GM19324 (cell line): ENCODE data around the gene OR8K3.

ENCODE experiments used
- ATAC-seq: cut with Tn5 transposase; IDR thresholded peaks from one replicate; pipeline ENCODE4 v1.9.1; 2021; ENCODE audit warnings: mild to moderate bottlenecking, moderate library complexity; ENCODE audit not compliant: unreplicated experiment, low FRiP score

OR8K3 gene

DNA sequence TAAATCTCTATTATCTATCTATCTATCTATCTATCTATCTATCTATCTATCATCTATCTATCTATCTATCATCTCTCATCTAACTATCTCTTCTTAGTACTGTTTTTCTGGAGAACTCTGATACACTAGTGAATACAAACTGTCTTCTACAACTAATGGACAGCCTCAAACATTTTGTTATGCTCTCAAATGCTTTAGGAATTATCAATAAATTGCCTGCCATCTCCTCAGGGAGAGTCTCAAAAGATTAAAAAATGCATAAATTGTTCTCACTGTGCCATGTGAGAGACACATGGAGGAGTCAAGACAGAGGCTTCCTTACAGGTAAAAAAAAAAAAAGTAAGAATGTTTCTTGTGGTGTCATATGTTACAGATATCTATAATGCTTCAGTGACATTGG lies at the start of gene OR8K3:
TSS of gene OR8K3 (plus strand) at position 301 of the 400 bp plus-strand sequence. CDS start 3,163 bp downstream, outside the sequence.
- ATAC-seq, result no peak

DNA sequence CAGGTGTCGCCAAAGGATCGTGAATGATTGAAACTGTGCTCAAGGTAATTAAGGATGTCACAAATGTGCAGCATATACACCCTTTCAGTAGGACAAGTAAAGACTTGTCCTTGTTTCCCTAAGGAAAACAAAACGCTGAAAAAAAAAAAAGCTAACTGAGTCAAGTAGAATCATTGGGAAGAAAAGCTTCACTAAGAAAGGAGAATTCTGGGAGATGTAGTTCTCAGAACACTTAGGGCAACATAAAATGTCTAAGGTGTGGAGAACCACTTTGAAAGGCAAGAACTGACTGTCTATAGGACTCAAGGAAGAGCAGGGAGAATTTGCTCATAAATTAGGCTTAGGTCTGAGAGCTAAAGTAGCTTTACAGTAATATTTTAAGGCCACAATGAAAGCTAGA lies 43.9 kb upstream of the OR8K3 start:
- ATAC-seq, result no peak

DNA sequence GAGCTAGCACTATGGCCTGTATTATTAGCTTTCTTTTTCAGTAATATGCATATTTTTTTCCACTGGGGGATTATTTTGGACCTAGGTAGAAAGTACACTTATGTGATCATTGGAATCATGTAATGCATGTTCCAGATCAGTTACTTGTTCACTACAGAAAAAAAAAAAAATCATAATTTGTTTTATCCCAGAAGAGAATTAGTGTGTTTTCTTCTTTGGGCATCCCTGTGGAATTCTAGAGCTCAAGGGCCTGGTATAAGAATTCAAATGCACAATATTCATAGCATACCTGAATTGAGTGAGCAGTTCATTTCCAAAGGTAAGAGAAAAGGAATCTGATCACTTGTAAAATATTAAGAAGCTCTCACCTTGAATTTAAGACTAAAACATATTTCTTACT lies 41.1 kb upstream of the OR8K3 start, which contains the start of gene OR5T1:
TSS of gene OR5T1 (plus strand) at position 301 of the 400 bp plus-strand sequence. CDS start 1,485 bp downstream, outside the sequence.
- no peak for ATAC-seq

DNA sequence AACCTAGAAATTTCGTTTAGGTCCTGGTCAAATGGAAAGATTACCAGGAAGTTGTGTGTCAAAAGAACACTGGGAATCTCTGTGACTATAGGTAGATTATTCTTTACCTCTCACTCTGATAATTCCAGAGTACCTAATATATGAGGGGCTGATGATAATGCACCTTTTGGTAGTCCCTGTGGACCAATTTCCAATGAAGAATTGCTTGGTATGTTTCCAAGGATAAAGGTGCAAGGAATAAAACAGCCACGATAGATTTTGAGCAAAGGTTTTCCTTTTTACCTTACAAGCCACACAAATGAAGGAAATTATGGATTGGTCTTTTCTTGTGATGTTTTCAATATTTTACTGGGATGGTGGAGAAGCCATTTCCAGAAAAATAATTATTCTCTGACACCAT lies 22.8 kb upstream of the OR8K3 start, which contains the start of gene OR8H1:
TSS of gene OR8H1 (minus strand) at position 101 of the 400 bp plus-strand sequence. CDS start 1,192 bp downstream, outside the sequence.
- ATAC-seq, result no peak

DNA sequence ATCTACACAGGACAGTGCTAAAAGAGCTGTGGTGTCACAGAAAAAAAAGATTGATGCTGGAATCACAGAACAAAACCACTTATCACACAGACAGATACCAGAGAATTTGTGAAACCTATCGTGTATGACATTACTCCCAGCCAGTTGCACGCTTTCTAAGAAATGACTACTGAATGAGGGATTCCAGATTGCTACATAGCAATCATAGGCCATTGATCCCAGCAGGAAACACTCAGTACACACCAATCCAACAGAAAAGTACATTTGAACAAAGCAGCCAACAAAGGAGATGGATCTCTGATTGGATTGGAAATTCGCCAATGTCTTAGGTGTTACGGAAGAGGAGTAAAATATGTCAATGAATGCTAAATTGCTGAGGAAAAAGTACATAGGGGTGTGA lies 18.0 kb upstream of the OR8K3 start:
- ATAC-seq, result no peak

DNA sequence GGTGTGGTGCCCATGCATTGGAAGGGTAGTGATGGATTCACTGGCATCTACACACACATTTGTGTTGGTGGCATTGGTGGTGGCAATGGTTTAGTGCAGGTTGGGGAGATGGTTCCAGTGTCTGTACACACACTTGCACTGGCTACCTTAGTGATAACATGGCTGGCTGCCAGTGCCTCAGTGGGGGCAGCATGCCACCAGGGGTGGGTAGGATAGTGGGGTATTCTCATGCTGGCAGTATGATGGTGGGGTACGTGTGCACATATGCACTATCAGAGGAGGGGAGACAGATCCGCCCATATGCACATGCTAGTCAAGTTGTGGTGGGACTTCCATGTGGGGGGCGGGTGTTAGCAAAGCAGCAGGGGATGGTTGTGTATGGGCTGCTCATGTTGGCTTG lies 7.1 kb upstream of the OR8K3 start:
- ATAC-seq, result no peak

DNA sequence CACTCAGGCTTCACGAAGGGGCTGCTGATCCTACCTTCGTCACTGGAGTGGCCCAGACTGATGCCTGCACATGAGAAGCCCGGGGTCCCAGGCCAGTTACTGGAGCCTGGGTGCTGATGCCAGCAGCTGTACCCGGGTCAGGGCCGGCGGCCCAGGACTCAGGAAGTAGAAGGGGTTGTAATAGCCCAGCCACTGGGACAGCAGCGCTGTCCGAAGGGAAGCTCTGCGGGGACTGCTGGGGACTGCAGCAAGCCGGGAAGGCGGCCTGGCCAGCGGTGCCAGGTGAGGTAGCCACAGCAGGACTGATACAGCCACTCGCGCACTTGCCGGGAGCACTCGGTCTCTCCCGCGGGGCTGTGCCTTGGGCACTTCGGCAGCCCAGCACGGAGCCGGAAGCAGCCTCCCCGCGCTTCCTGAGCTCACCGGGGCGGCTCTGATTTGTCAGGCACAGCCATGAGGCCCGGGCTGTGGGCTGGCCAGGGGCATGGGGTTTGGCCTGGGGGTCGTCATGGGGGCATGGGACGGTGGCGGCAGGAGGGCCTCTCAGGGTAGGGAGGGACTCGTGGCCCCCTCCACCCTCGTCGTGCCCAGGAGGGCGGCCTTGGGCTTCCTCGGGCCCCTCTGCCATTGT lies 17.0 kb downstream of the OR8K3 start:
- ATAC-seq, result no peak

DNA sequence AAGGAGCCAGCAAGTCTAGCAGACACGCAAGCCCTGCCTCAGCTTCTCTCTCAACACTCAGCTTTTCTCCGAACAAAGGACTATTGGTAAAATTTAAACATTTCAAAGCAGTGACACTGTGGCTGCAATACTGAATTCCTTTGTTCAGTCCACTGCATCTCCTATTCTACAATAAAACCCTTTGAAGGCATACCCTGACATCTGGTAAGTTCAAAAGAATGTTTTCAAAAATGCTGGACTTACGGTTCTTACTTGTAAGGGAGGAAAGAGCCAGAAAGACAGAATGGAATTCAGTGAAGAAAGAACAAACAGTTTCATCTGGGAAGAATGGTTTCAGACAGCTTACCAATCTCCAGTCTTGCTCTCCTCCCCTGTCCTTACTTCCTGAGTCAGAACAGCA lies 18.2 kb downstream of the OR8K3 start:
- ATAC-seq, result no peak

DNA sequence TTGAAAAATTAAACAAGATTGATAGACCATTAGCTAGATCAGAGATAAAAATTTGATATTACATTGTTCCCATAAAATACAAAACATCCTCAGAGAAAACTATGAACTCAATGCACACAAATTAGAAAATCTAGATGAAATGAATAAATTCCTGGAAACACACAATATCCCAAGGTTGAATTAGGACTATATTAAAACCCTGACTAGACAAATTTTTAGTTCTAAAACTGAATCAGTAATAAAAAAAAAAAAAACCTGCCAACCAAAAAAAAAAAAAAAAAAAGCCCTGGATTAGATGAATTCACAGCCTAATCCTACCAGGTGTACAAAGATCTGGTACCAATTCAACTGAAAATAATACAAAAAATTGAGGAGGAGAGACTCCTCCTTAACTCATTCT lies 25.3 kb downstream of the OR8K3 start:
- ATAC-seq, result no peak

DNA sequence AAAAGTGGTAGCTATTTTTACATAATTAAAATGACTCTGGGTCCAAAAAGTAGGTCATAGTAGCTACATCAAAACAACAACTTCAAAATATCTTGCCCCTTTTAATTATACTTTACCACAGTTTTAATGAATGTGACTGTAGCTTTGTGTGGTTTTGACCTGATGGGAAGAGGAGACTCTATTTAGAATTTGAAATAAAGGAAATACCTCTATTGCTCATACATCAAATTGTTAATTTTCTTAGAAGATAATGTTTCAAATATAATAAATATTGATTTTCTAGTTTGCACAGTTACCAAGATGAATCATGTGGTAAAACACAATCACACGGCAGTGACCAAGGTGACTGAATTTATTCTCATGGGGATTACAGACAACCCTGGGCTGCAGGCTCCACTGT lies 30.8 kb downstream of the OR8K3 start, which contains the start of gene OR8K1:
TSS of gene OR8K1 (plus strand) at position 301 of the 400 bp plus-strand sequence. CDS start at position 301, 0 bp downstream.
- ATAC-seq, result no peak

DNA sequence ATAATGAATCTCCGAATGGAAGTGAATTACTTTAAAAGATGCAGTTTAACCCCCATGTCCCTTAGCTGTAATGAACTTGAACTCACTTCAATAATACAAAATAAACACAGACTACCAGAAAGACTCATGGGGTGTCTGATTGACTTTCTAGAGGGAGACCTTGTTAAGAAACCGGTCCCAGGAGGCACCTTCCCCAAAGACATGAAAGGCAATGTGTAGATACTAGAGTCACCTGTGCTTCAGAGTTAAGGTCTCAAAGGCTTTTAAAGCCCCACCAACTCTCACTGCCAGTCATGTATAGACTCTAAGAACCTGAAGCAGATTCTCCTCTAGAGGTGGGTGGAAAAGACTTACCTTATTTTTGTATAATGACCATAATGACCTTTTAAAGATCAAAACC lies 39.0 kb downstream of the OR8K3 start, which contains the start of gene OR8J1:
TSS of gene OR8J1 (plus strand) at position 301 of the 400 bp plus-strand sequence. CDS start 5,956 bp downstream, outside the sequence.
- no peak for ATAC-seq
